Activated CD4-positive, alpha-beta T cell treated with anti-CD3 and anti-CD28 coated beads for 48 hours (primary cell): ENCODE results near the gene RAB11FIP4.

ENCODE experiments used
- DNase-seq: peaks from one replicate; pipeline ENCODE4 v3.0.0-alpha.2; 2020

Gene RAB11FIP4

DNA sequence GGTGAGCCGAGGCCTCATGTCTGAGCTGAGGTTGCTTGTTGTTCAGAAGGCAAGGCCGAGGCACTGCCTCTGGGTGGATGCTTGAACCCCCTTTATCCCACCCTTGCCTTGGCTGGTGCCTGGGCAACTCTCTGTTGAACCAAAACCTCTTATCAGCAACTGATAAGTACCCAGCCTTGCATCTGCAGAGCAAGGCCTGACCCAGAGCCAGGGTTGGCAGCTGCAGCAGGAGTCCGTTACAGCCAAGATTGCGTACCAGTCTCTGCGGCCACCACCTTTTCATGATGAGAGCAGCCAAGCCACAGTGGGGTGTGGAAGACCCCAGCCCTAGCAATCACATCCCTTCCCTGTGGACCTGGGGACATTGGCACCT lies 118.3 kb downstream of the RAB11FIP4 start:
- no peak for DNase-seq

DNA sequence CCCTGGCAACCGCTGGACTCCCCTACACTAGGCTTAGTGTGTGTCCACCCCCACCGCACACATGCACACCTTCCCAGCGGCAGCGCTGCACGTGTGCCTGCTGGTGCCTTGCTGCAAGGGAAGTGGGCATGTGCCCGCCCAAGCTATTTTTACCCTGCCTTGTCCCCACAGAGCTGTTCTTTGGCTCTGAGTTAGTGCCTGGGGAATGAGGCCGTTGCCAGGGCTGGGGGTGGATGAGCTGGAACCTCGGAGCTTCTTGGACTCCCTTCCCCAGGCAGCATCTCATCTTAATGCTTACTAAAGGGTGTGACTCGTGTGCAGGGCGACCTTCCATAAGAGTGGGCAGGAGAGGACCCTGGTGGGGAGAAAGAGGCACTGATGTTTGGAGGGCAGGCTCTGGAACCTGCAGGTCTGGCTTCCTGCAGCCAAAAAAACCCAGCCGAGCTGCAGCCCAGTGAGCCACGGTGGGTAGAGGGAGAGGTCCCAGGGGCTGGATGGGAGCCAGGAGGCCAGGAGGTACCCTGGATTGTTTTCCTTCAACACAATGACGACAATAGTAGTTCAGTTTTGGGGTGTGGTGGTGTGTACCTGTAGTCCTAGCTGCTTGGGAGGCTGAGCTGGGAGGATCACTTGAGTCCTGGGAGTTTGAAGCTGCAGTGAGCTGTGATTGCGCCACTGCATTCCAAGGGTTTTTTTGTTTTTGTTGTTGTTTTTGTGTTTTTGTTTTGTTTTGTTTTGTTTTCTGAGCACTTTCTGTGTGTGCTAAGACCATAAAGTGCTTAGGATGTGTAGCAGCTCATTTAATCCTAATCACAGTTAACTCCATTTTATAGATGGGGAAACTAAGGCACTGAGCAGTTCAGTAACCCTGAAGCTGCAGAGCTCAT lies 119.1 kb downstream of the RAB11FIP4 start:
- DNase-seq = peak; percentile 47

DNA sequence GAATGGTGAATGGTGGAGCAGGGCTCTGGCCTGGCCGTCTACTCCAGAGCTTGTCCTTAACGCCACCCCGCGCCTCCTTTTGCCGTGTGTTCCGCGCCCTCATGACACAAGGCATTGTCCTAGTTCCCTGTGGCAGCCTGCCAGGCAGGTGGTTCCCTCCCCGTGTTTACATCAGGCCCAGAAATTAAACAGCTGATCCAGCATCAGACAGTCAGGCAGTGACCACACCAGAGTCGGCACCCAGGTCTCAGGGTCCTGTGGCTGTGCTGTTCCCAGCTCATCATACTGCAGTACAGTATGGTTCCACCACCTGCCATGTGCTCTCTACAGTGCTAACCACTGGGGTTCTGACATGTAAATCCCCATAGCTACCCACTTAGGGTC lies 119.7 kb downstream of the RAB11FIP4 start:
- no peak for DNase-seq

DNA sequence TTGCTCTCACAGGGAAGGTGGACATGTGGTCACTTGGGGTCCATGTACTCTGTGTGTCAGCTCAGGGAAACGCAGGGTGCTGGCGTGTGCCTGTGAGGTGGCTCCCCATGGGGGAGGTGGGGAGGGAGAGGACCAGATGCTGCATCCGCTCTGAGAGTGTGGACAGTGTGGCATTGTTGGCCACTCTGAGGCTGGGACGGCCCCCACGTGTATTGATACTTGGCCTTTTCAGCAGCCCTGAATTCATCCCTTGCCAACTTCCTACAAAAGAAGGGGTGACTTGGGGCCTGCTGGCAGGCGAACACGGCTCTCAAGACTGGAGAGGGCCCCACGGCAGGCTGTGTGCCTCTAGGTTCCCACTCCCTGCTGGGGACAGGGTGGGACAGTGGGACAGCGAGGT lies 120.1 kb downstream of the RAB11FIP4 start:
- DNase-seq = no peak

DNA sequence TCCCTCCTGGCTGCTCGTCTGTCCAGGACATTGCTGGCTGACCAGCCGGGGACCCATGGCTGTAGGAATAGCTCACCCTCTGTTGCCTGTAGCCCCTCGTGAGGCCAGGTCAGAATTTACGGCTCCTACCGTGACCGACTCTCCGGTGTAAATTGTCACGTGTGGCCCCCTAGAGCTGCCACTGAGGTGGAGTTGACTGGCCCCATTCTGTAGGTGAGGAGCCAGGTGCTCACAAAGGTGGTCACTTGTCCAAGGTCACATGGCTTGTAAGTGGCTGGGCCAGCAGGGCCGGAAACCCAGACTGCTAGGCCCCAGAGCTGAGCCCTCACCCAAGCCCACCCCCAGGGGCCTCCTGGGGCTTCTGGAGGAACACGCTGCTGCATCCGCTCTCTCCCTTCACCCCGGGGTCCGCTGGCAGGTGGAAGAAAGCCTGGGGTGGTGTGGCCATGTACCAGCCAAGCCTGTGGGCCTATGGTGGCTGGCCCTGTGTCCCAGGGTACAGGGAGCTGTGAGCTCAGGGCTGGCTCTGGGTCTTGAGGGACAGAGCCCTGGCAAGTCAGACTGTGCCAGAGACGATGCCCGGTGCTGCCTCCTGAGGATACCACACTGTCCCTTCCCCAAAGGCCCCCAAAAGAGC lies 120.7 kb downstream of the RAB11FIP4 start:
- no peak for DNase-seq

DNA sequence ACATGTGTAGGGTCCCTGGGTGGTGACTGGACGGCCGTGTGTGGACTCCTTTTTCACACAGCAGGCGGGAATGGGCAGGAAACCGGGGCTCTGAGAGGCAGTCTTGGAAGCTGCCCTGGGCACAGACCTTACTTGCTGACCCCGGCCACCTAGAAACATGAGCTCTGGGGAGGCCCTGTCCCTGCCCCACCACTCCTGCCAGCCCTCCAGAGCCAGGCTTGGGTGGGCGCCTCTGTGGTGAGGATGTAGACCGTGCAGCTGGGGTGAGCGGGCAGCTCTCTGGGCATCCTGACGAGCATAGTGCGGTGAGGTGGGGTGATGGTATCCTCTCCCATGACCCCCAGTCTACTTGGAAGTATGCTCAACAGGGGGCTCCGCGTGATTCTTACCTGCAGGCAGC lies 121.3 kb downstream of the RAB11FIP4 start:
- no peak for DNase-seq

DNA sequence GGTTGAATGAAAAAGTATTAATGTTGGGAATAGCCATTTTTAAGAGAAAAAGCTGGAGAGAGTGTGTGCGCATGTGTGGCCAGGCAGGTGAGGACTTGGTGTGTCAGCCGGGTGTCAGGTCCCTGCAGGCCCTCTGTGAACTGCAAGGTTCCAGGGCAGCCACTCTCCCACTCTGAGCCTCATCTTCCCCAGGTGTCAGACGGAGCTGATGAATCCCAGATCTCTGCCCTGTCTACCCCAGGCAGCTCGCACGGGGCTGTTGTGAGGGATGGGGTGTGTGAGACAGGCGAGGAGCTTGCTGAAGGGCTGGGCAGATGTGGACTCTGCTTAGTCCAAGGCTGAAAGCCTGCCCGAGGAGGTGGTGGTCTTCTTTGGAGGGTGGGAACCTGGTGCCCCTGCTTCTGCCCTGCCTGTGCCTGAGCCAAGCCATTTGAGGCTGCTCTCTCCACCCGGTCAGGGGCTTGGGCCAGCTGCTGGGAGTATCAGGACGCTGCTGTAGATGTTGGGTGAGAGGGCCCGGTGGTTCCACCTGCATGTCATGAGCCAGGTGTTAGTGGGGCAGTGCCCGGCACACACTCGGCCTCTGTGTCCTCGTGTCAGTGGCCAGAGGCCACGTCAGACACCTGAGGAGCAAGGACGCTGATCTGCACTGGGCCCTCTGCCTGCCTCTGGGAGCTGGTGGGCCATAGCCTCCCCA lies 122.4 kb downstream of the RAB11FIP4 start:
- DNase-seq = no peak

DNA sequence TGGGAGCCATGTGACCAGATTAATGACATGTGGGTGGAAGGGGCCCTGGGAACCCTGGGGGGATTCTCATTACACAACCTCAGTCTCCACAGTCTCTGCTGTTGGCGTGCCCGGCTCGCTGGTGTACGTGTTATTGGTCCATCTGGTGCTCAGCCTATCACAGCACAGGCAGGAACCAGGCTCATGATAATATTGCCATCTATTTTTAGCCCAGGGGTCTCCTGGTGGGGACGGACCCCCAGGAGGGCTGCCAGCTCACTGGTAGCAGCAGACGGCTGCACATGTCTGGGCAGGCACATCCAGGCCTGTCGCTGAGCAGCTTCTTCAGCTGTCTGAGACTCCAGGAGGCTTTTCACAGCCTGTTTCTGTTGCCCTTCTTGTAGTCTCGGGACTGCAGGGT lies 123.8 kb downstream of the RAB11FIP4 start:
- DNase-seq = no peak

DNA sequence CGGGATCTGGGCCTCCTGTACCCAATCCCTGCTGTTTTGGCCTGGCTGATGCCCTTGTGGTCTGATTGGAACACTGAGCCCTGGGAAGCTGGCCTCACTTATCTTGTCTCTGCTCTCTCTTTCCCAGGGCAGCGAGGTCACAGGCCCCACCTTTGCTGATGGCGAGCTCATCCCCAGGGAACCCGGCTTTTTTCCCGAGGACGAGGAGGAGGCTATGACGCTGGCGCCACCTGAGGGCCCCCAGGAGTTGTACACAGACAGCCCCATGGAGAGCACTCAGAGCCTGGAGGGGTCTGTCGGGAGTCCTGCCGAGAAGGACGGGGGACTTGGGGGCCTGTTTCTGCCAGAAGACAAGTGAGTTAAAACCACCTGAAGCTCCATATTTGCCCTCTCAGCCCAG lies 126.0 kb downstream of the RAB11FIP4 start:
- DNase-seq = peak; percentile 21

DNA sequence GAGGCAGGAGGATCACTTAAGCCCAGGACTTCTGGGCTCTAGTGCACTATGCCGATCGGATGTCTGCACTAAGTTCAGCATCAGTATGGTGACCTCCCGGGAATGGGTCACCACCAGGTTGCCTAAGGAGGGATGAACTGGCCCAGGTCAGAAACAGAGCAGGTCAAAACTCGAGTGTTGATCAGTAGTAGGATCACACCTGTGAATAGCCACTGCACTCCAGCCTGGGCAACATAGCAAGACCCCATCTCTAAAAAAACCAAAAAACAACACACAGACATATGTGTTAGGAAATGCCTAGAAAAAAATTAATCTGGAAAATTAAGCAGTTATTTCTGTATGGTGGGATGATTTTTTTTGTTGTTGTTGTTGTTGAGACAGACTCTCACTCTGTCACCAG lies 127.0 kb downstream of the RAB11FIP4 start:
- DNase-seq = no peak

DNA sequence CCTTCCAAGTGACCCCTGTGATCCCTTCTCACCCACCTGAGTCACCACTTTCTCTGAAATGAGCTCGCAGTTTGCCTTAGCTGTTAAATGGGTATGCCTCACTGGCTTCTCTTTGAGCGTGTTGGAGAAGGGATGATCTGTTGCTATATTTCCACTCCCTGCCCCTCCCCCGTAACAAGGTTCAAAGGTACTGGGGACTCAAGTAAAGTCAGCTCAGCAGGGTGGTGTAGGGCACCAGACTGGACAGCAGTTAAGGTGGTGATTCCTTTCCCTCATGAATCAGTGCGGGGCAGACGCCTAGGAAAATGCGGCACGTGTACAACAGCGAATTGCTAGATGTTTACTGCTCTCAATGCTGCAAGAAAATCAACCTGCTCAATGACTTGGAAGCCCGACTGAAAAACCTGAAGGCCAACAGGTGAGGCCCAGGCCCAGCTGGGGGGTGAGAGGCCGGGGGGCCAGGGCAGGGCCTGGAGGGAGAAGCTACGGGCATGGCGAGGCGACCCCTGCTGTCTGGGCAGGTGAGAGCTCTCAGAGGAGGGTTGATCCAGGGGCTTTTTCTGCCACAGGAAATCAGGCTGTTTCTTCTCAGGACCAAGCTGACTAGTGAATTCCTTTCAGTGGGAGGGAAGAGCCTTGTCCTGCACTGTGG lies 130.3 kb downstream of the RAB11FIP4 start:
- DNase-seq = no peak

DNA sequence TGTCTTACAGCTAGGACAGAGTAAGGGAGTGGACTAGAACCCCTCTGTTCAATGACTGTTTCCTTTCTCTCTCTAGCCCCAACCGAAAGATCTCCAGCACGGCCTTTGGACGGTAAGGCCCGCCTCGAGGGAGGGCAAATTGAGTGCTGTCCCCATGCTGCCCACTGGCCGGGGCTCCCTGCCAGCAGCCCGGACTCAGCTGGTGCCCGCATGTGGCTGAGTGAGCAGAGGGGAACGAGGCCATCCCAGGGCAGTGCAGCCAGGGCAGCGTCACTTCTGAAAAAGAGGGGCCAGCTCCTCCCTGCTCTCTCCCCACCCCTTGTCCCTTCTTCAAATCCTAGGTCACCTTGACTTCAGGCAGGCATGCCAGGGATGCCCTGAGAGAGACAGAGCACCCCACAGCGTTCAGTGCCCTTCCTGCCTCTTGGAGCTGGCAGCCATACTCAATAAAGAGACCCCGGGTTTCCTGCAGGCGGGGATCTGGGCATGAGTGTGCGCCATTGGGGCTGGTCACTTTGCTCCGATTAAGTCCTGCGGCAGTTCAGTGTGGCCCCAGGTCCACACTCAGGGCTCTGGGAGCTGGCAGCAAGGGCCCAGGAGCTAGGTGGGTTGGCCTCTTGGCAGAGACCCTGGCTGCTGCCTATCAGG lies 130.9 kb downstream of the RAB11FIP4 start:
- DNase-seq = no peak

DNA sequence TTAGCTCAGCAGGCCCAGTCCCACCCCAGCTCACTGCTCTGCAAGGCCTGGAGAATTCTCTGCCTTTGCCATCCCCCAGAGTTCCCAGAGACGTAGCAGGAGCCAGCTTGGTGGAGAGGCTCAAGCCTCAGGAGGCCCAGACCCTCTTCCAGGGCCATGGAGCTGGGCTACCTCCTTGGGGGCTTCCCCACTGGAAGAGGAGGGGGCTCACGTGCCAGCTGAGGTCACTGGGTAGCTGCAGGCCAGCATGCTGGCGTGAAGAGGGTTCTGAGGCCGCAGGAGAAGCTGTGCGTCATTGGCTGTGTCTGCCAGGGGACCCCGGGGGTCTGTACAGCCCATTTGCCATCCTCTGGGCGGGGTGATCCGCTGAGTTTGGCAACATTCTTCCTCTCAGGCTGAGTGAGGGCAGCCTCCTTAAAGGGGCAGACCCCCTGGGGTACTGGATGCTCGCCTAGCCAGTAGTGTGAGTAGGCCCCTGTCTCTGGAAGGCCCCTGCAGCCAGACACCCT lies 131.6 kb downstream of the RAB11FIP4 start:
- no peak for DNase-seq

DNA sequence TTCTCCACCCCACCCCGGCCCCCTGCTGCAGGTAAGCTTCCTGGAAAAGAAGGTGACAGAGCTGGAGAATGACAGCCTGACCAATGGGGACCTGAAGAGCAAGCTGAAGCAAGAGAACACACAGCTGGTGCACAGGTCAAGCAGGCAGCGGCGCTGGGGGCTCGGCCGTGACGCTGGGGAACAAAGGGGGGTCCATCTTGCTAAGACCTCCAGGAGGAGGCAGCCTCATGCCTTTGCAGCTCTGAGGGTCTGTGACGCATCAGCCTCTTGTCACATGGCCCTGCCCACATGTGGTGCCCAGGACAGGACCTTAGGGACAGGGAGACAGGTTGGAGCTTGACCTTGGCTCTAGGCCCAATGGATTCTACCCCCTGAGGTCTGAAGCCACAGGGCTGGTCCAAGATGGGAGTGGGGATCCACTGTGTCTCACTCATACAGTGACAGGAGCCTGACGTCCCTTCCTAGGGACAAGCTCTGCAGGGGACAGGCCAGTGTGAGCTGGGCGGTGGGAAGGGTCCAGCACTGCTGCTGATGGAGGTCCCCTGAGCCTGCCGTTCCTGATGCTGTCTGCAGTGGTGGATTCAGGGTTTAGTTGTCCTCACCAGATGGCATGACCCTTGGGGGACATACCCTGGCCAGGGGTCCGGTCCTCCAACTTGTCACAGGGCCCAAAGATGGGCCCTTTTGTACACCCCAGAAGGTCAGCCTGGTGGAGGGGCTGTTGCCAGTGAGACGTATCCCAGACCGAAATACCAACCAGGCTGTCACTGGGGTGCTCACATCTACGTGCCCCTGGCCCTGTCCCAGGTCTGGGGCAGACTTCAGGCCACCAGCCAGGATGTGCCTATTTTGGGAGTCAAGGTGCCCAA lies 132.6 kb downstream of the RAB11FIP4 start:
- DNase-seq = no peak

DNA sequence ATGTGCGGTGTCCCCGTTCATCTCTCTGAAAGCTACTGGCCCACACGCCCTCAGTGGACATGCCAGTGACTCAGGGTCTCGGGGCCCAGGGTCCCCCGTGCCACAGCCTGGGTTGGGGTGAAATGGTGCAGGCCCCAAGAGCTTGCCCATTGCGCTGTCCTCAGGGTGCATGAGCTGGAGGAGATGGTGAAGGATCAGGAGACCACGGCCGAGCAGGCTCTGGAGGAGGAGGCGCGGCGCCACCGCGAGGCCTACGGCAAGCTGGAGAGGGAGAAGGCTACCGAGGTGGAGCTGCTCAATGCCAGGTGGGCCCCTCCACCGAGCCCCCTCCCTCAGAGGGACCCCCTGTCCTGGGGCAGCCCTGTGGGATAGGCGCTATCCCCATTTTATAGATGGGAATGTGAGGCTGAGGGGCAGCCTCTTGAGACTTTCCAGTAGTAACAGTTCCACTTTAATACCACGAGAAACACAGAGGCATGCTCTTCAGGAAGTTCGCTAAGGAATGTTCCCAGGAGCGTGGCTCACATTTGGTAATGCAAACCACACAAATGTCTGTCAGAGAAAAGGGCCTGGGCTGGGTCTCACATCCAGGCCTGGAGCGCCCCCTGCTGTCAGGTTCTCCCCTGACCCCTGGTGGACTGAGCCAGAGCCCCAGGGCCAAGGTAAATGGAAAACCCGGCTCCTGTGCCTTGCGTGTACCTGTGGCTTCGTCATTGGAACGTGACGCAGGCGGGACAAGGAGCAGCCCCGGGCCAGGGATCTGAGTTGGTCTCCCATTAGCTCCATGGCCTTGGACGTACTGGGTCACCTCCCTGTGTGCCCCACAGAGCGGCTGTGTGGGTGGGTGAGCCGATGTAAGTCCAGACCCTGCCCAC lies 133.7 kb downstream of the RAB11FIP4 start:
- peak; percentile 92 for DNase-seq

DNA sequence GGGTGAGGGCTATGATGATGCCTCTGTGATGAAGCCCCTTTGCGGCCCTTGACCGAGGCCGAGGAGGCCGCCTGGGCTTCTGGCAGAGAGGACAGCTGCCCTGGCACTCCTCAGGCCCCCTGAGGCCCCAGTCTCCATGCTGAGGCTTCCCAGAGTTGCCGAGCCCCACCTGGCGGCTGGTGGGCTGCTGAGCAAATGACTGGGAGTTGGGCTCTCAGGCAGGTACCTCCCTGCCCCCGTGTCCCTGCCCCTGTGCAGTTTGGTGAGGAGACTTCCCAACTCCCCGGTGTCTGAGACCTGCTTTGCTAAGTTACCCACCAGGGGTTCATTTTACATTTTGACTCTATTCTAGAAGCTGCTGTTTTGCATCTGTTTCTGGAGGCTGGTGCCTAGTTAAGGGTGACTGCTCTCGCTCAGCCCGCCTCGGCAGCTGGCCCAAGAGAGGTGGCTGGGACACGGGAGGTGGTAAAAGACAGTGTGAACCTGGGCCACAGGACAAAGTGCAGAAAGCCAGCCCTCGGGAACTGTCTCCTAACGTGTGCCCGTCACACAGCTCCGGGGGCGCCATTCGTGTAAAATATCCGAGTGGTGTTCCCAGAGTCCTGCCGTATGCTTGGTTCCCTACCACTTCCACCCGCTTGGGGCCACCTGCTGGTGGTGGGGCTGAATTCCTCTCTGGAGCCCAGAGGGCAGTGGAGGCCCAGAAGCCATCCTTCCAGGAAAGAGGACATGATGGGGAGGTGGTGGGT lies 134.5 kb downstream of the RAB11FIP4 start:
- DNase-seq = no peak

DNA sequence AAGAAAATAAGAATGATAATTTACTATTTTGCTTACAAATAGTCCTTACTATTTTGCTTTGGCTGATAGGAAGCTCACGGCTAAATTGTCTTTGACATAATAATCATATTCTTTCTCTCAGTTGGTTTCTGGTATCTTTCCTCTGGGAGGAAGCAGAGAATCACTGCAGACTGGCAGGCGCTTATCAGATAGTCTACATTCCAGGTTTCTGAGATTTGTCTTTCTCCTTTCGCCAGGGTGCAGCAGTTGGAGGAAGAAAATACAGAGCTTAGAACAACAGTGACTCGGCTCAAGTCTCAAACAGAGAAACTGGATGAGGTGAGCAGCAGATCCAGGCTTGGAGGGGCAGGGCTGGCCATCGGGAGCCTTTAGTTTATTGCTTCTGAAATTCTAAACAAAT lies 136.1 kb downstream of the RAB11FIP4 start:
- no peak for DNase-seq

DNA sequence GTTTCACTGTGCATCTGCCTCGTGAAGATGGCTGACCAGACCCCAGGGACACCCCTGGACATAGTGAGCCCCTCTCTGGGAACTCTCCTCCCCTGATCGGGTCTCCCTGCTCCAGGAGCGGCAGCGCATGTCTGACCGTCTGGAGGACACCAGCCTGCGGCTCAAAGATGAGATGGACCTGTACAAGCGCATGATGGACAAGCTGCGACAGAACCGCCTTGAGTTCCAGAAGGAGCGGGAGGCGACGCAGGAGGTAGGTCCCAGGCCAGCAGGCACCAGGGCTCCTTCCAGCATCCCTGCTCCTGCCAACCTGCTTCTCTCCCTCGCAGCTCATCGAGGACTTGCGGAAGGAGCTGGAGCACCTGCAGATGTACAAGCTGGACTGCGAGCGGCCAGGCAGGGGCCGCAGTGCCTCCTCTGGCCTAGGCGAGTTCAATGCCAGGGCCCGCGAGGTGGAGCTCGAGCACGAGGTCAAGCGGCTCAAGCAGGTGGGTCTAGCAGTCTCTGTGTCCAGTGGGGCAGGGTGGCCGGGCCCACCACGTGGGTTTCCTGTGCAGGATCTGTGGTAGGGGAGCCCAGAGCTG lies 136.9 kb downstream of the RAB11FIP4 start:
- no peak for DNase-seq

DNA sequence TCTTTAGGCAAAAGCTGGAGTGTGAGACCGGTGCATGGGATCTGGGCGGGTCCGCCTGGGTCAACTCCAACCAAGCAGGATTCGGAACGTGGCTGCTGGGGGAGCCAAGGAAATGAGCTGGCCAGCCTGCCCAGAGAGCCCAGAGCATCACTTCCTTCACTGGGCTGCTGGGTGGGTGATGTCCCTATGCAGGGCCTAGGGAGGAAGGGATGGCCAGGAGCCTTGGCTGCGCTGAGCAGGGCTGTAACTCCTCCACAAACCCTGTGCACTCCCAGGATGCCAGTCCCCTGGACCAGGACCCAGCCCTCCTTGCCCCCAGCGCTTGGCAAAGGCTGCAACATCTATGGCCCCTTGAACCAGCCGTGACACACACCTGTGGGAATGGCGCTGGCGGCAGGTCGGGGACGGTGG lies 138.4 kb downstream of the RAB11FIP4 start:
- DNase-seq = no peak
